Measurements from ENCODE around the gene VMP1.
A peak's percentile ranks its signal among the peaks of the same experiment; 100 is the strongest.
"Not testable (repeated sequence)": the region's sequence is repeated elsewhere in the genome, so short reads cannot be mapped to it uniquely, and the experiment has no call there.

Gene VMP1

GRCh38 chr17:59786536-59787319, 79.3 kb downstream of the VMP1 start:
- DNase-seq = peak; percentile 92 to 94
- TF ChIP-seq GATA1 (IDR thresholded peaks at IDR 0.05; ENCODE audit: low read depth, low read length) (no peak), POLR2A (IDR thresholded peaks at IDR 0.05; ENCODE audit: low read length) (peak; percentile 94)

GRCh38 chr17:59789849-59790248, 82.4 kb downstream of the VMP1 start:
- not testable (repeated sequence) for DNase-seq

GRCh38 chr17:59790418-59790817, 83.0 kb downstream of the VMP1 start:
- DNase-seq = not testable (repeated sequence)

GRCh38 chr17:59790910-59791309, 83.5 kb downstream of the VMP1 start:
- DNase-seq = no peak

GRCh38 chr17:59791603-59792457, 84.4 kb downstream of the VMP1 start:
- TF ChIP-seq GATA1 (IDR thresholded peaks at IDR 0.05; ENCODE audit: low read depth, low read length) = no peak
- DNase-seq = no peak

More at GRCh38 chr17:59790910-59791309, 83.5 kb downstream of the VMP1 start:
- TF ChIP-seq GATA1 (IDR thresholded peaks at IDR 0.05; ENCODE audit: low read depth, low read length) (no peak), POLR2A (IDR thresholded peaks at IDR 0.05; ENCODE audit: low read length) (no peak)

GRCh38 chr17:59792458-59792823, 85.0 kb downstream of the VMP1 start:
- DNase-seq = not testable (repeated sequence)

GRCh38 chr17:59793205-59793604, 85.8 kb downstream of the VMP1 start:
- no peak for DNase-seq
- no peak for TF ChIP-seq GATA1 (IDR thresholded peaks at IDR 0.05; ENCODE audit: low read depth, low read length)
- no peak for TF ChIP-seq POLR2A (IDR thresholded peaks at IDR 0.05; ENCODE audit: low read length)

- no peak for TF ChIP-seq GATA1 (IDR thresholded peaks at IDR 0.05; ENCODE audit: low read depth, low read length)
- no peak for TF ChIP-seq POLR2A (IDR thresholded peaks at IDR 0.05; ENCODE audit: low read length)
- DNase-seq = no peak
These were observed 88.7 kb downstream of the VMP1 start for GRCh38 chr17:59796138-59796537.

GRCh38 chr17:59796785-59797205, 89.3 kb downstream of the VMP1 start:
- DNase-seq = no peak
- TF ChIP-seq GATA1 (IDR thresholded peaks at IDR 0.05; ENCODE audit: low read depth, low read length) (no peak), POLR2A (IDR thresholded peaks at IDR 0.05; ENCODE audit: low read length) (no peak)

GRCh38 chr17:59798111-59798510, 90.7 kb downstream of the VMP1 start:
- TF ChIP-seq GATA1 (IDR thresholded peaks at IDR 0.05; ENCODE audit: low read depth, low read length) (no peak), POLR2A (IDR thresholded peaks at IDR 0.05; ENCODE audit: low read length) (no peak)
- DNase-seq = no peak

GRCh38 chr17:59800530-59800942, 93.1 kb downstream of the VMP1 start:
- DNase-seq = no peak
- no peak for TF ChIP-seq POLR2A (IDR thresholded peaks at IDR 0.05; ENCODE audit: low read length)
- no peak for TF ChIP-seq GATA1 (IDR thresholded peaks at IDR 0.05; ENCODE audit: low read depth, low read length)

- DNase-seq = no peak
- TF ChIP-seq POLR2A (IDR thresholded peaks at IDR 0.05; ENCODE audit: low read length) (no peak), GATA1 (IDR thresholded peaks at IDR 0.05; ENCODE audit: low read depth, low read length) (no peak)
These were observed 94.7 kb downstream of the VMP1 start for GRCh38 chr17:59802160-59802559.

- TF ChIP-seq GATA1 (IDR thresholded peaks at IDR 0.05; ENCODE audit: low read depth, low read length) (no peak), POLR2A (IDR thresholded peaks at IDR 0.05; ENCODE audit: low read length) (no peak)
- peak in 1 of 2 experiments; percentile 37 for DNase-seq
These were observed 97.5 kb downstream of the VMP1 start for GRCh38 chr17:59804901-59805465.

GRCh38 chr17:59806322-59806721, 98.9 kb downstream of the VMP1 start:
- not testable (repeated sequence) for DNase-seq

Measured in erythroblast (primary cell).